D721Med (cell line): ENCODE measurements around the gene DLX5.
"Not testable (repeated sequence)": the region's sequence is repeated elsewhere in the genome, so short reads cannot be mapped to it uniquely, and the experiment has no call there.

Experiments used
- DNase-seq: peaks from one replicate; pipeline ENCODE4 v3.0.0; 2011; ENCODE audit warnings: low spot score; ENCODE audit not compliant: insufficient read length
- FAIRE-seq: peaks from 2 replicates; lab custom pipeline; 2011; peaks lifted over from hg19 to GRCh38; lab: Jason Lieb, UNC
- CTCF ChIP-seq: IDR thresholded peaks from 2 replicates; pipeline ENCODE4 v1.5.1; 2012; ENCODE audit warnings: mild to moderate bottlenecking, control low read depth; ENCODE audit not compliant: insufficient read depth; ENCODE audit errors: missing control alignments

The DLX5 gene

DNA sequence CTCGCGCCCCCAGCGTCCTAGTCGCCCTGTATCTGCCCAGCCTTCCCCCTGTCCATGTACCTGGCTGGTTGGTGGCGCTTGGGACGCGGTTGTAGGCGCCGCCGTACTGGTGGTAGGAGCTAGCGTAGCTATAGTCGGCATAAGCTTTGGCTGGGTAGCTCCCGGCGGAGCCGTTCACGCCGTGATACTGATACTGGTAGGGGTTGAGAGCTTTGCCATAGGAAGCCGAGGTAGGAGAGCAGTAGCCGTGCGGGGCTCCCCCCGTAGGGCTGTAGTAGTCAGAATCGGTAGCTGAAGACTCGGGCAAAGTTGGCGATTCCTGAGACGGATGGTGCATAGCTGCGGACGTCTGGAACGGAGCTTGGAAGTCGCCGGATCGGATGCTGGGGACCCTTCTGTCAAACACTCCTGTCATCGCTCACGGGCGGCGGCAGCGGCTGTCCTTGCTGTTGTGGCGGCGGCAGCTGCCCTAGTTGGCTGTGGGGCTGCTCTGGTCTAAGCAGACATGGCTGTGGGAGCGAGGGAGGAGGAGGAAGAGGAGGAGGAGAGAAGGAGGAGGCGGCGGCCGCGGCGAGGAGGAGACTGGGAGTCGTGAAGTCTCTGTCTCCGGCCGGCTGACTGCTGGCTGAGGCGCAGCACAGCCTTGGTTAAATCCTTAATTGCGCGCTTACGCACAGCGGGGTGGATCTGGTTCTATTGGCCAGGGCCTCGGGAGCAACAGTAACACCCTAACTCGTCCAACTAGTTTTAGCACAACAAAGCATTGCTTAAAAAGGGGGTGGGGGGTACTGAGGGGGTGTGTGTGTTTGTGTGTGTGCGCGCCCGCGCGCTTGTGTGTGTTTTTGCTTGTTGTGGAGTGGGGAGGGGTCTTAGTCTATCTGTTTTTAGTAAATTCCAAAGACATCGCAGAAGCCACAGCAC is at the start of gene DLX5:
Gene DLX5, minus strand, starts transcription at position 623 of the 921 bp plus-strand sequence. Its CDS starts 208 bp downstream, at position 415.
- TF ChIP-seq CTCF = no peak
- DNase-seq (peak; percentile 58), FAIRE-seq (no peak)

DNA sequence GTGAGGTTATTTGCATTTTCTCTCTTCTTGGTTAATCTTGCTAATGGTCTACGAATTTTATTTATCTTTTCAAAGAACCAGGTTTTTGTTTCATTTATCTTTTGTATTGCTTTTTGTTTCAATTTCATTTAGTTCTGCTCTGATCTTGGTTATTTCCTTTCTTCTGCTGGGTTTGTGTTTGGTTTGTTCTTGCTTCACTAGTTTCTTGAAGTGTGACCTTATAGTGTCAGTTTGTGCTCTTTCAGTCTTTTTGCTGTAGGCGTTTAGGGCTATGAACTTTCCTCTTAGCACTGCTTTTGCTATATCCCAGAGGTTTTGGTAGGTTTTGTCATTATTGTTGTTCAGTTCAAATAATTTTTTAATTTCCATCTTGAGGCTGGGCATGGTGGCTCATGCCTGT is 47.4 kb upstream of the DLX5 start:
- FAIRE-seq, DNase-seq: not testable (repeated sequence)

DNA sequence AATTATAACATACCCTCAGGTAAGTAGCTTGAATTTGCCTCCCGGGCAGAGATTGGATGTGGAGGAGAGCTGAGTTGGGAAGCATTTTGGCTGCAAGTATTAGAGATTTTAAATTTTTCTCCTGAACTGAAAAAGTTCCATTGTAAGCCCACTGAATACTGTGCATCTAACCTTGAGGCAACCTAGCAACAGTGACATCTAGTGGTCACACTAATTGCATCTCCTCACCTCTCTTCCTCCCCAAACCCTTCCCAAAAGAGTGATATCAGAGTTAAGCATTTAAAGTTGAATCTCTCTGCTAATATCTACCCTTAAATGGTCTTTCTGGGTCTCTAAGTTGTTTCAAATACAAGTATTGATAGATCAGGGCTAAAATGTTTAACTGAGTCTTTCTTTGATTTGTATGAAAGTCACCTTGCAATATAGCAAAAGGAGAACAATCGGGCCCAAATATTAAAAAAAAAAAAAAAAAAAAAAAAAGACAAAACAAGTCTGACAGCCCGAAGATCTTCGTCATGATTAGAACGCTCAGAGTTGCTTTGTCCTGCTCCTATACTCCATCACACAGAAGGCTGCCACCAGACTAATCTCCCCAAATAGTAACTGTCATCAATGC is 40.4 kb upstream of the DLX5 start:
- DNase-seq = peak; percentile 19
- FAIRE-seq = peak; percentile 63
- TF ChIP-seq CTCF = peak; percentile 63

DNA sequence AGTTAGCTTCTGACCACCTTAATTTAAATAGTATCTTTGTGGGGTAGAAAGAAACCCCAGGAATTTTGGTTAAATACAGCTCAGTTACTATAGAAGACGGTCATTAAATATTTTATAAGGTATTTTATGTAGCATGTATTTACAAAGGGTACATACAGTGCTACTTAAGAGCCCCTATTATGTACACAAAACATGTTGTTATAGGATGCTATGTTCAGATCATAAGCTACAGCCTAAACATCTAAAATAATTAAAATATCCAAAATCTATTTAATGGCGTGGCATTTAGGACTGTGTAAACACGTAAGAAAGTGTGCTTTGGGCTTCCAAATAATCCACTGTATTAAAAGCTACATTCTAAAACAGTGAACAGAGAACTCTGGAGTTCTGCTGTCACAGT is 39.4 kb upstream of the DLX5 start:
- TF ChIP-seq CTCF = no peak
- FAIRE-seq (no peak), DNase-seq (no peak)

- no peak for TF ChIP-seq CTCF
- DNase-seq (no peak), FAIRE-seq (no peak)
Measured at GRCh38 chr7:97043281-97043680, 18.6 kb upstream of the DLX5 start.

DNA sequence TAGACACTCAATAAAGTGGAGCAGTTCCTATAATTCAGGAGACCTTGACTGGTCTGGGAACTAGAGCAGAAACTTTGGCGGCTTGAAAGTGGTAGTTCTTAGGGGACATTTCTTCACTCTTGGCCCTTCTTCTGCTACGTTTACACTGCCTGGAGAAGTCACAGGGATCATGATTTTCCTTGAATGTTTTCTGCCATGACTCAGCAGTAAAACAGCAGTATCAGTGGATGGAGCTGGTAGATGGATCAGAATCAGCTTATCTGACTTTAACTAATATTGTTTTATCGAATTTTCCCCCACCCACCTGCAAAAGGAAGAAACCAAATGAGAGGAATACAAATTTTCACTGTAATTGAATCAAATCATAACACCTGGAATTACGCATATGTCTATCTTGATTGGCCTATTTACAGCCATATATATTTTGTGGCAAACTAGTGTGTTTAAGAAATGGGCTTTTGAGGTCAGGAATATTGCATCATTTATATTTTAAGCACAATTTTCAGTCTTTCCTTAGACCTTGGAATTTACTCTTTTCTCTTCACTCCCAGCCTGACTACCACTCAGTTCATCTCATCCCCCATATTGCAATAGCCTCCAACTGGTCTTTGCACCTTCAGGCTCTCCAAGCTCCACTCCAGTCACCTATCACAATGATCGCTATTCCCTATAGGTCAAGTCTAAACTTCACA is 14.9 kb upstream of the DLX5 start:
- DNase-seq (no peak), FAIRE-seq (no peak)
- no peak for TF ChIP-seq CTCF

DNA sequence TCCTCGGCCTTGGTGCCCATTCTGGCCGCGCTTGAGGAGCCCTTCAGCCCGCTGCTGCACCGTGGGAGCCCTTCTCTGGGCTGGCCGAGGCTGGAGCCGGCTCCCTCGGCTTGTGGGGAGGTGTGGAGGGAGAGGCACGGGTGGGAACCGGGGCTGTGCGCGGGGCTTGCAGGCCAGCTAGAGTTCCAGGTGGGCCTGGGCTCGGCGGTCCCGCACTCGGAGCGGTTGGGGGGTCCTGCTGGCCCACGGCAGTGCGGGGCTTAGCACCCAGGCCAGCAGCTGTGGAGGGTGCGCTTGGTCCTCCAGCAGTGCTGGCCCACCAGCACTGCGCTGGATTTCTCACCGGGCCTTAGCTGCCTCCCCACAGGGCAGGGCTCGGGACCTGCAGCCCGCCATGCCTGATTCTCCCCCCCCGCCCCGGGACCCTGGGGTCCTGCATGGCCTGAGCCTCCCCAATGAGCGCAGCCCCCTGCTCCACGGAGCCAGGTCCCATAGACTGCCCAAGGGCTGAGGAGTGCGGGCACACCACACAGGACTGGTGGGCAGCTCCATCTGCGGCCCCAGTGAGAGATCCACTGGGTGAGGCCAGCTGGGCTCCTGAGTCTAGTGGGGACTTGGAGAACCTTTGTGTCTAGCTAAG is 9.7 kb upstream of the DLX5 start:
- not testable (repeated sequence) for FAIRE-seq, DNase-seq
